Sigmoid colon (tissue), 3 donors: ENCODE data around the gene CHTF18.

Source experiments
- CTCF ChIP-seq, 4 experiments: fragments of 450-650 bp in 3 of 4; fragments of 200-600 bp in 1 of 4; IDR thresholded peaks; one replicate each; pipeline ENCODE4 v1.5.1; 2016 to 2019; ENCODE audit warnings: antibody characterized with exemption in 4 of 4, mild to moderate bottlenecking in 3 of 4, moderate library complexity in 2 of 4
- POLR2A ChIP-seq, 2 donors: fragments of 450-650 bp; IDR thresholded peaks; one replicate each; pipeline ENCODE4 v1.6.1; 2016; ENCODE audit warnings: antibody characterized with exemption in 2 of 2, mild to moderate bottlenecking in 2 of 2, moderate library complexity in 2 of 2

- TF ChIP-seq POLR2A (IDR thresholded peaks at IDR 0.05) (no peak), CTCF (IDR thresholded peaks at IDR 0.05) (no peak)
These were observed 42.6 kb downstream of the CHTF18 start for GRCh38 chr16:830871-831570.
